HG02973 (cell line): ENCODE measurements around the gene CLASRP.
"Not testable (repeated sequence)": the region's sequence is repeated elsewhere in the genome, so short reads cannot be mapped to it uniquely, and the experiment has no call there.

Experiments used
- ATAC-seq: cut with Tn5 transposase; IDR thresholded peaks from one replicate; pipeline ENCODE4 v1.9.1; 2021; ENCODE audit warnings: moderate library complexity; ENCODE audit not compliant: unreplicated experiment

CLASRP gene

GRCh38 chr19:45100201-45100600 lies 61.4 kb downstream of the CLASRP start:
- no peak for ATAC-seq

DNA sequence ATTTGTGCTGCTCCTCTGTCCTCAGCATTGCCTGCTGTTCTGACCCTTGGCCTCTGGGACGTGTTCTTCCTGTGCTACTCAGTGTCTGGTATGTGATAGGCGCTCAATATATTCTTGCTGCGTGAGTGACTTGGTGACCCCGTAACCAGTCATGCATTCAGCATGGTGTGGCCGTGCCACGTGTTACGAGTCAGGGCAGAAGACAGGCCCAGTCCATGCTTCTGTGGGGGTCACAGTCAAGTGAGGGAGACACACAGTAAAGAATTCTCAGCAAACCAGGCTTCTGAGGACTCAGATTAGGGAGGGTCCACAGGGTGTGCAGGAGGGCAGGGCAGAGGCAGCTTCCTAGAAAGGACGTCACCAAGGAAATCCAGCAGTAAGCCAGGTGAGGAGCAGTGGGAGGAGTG lies 62.0 kb downstream of the CLASRP start:
- no peak for ATAC-seq

GRCh38 chr19:45101806-45102205 lies 63.0 kb downstream of the CLASRP start:
- ATAC-seq, result no peak

GRCh38 chr19:45102481-45102880 lies 63.6 kb downstream of the CLASRP start:
- no peak for ATAC-seq

DNA sequence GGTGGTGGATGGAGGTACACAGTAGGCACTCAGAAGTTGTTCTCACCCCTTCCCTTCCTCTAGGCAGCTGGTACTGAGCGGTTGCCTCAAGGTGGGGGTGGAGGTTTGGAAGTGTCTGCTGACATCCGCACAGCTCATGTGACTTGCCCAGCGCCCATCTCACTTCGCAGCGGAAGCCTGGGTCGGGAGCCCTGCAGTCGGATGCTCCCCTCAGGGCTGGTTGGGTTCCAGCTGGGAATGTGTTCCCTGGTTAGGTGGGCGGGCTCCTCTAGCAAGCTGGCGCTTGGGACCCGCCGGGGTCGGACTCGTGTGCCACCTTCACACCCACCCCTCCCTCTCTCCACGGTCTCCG lies 64.3 kb downstream of the CLASRP start:
- no peak for ATAC-seq

DNA sequence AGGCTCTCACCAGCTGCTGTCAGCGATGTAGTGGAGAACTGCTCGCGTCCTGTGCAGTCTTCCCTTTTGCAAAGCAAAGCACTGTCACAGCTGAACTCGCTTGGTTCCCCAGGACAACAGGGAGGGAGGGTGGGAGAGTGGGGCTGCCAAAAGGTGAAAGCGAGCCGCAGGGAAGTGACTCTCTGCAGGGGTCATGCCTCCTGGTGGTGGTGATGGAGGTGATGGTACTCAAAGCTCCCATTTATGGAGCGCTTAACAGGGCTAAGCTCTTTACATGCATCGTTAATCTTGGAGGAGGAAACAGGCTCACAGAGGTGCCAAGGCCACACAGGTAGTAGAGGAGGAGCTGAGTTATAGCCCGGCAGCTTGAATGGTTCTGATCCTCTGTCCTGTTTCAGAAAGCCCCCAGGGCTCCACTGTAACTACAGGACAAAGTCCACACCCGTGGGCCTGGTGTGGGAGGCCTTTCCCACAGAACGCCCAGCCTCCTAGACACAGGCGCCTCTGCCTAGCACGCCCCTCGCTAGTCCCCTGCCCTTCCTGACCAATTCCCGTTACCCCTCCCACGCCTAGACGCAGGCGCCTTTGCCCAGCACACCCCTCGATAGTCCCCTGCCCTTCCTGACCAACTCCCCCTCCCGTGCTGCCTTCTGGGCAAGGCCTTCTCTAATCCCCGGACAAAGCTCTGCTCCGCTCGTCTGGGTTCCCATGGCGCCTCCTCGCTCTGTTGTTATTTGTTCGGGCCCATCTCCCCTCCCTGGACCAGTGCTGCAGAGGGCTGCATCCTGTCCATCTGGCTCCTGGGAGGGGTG lies 64.9 kb downstream of the CLASRP start:
- no peak for ATAC-seq

- ATAC-seq, result no peak
Observed at GRCh38 chr19:45104658-45105349, 66.0 kb downstream of the CLASRP start.

DNA sequence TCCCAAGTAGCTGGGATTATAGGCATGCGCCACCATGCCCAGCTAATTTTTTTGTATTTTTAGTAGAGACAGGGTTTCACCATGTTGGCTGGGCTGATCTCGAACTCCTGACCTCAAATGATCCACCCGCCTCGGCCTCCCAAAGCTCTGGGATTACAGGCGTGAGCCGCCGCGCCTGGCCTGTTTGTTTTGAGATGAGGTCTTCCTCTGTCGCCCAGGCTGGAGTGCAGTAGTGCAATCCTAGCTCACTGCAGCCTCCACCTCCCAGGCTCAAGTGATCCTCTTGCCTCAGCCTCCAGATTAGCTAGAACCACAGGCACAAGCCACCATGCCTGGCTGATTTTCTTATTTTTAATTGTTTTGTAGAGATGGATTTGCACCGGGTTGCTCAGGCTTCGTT lies 67.5 kb downstream of the CLASRP start:
- ATAC-seq, result not testable (repeated sequence)

GRCh38 chr19:45107621-45108150 lies 68.8 kb downstream of the CLASRP start:
- no peak for ATAC-seq

DNA sequence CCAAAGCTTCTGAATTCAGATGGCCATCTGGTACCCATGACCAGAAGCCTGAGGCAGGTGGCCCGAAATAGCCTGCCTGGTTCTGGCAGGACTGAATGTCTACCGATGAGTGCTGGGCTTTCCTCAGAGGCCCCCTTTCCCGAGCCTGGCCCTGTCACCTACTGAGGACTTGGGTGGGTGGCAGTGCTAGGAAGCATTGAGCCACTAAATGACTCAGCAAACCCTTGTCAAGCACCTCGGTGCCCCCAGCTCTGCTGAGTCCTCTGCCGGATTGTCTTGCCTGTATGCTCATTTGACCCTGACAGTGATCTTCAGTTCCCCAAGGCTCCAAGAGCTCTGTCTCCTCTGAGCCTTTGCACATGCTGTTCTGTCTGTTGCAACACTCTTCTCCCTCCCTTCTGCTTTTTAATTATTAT lies 72.0 kb downstream of the CLASRP start:
- no peak for ATAC-seq

- no peak for ATAC-seq
Observed at GRCh38 chr19:45112111-45112827, 73.4 kb downstream of the CLASRP start.

- no peak for ATAC-seq
Observed at GRCh38 chr19:45113628-45114027, 74.8 kb downstream of the CLASRP start.

DNA sequence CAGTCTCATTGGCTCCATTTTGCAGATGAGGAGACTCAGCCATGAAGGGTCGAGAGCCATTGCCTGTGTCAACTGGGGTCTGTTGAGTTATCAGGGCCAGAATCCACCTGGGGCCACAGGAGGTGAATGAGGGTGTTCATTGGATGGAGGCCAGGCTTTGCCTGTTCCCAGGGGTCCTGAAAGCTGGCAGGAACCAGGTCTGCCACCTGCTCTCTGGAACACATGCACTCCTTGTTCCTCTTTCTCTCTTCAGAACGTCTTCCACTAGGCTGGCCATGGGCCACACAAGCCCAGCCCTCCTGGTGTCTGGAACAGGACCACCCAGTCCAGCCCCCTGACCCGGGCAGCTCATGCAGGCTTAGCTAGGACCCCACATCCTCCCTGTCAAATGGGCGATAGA lies 75.3 kb downstream of the CLASRP start:
- no peak for ATAC-seq

GRCh38 chr19:45115809-45116615 lies 77.2 kb downstream of the CLASRP start:
- ATAC-seq, result no peak

- no peak for ATAC-seq
Observed at GRCh38 chr19:45117167-45117594, 78.3 kb downstream of the CLASRP start.

- ATAC-seq, result no peak
Observed at GRCh38 chr19:45117671-45118070, 78.8 kb downstream of the CLASRP start.

DNA sequence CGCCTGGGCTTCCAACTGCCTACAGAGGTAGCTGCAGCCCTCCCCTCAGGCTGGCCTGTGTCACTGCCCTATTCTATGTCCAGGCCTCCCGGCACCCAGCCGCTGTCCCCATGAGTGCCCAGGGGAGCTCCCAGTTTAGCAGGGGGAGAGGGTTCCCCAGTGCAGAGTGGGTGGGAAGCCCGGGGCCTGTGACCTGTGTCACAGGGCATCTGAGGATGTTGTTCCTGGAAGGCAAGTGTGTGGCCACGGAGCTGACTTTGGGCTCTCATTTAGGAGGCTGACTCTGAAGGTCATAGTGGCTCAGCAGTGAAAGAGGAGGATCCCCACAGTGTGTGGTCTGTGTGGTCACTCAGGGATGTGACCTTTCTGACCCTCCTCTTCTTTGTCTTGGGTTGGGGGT lies 79.3 kb downstream of the CLASRP start:
- ATAC-seq, result no peak

DNA sequence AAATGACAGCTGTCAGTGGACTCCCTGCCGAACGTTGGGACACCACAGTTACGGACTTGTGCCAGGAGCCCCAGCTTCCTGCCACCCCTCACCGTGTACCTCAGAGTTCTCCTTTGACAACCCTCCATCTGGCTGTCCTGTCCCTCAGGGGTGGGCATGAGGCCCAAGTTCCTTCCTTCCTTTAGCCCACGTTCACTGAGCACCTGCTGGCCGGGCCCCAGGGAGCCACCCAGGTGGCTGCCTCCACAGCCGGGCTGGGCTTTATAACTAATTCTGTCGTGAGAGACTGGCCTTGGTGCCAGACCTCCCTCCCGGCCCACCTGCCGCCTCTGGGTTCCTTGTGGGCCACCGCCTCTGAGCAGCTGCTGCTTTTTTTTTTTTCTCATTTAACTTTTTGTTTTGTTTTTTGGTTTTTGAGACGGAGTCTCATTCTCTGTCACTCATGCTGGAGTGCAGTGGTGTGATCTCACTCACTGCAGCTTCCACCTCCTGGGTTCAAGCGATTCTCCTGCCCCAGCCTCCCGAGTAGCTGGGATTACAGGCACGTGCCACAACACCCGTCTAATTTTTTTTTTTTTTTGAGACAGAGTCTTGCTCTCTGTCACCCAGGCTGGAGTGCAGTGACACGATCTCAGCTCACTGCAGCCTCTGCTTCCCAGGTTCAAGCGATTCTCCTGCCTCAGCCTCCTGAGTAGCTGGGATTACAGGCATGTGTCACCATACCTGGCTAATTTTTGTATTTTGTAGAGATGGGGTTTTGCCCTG lies 79.9 kb downstream of the CLASRP start:
- ATAC-seq, result not testable (repeated sequence)

DNA sequence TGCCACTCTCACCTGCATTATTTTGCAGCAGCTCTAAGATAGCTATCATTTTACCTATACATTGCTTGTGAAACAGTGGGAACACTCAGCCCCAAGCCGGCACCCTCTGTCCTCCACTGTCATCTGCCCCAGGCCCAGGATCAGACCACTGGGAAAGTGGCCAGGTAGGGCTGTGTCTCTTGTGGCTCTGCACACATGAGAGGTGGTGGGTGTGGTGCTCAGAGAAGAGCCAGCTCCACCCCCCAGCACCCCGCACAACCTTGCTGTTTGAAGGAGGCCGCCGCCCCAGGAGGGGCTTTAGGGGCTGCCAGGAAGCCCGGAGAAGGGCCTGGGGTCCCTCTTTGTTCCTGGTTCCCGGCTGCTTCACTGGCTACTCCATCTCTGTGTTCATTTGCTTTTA lies 80.7 kb downstream of the CLASRP start:
- no peak for ATAC-seq
